GM21367 (cell line): Measurements from ENCODE around the gene NET1.

Experiments used
- ATAC-seq: cut with Tn5 transposase; IDR thresholded peaks from one replicate; pipeline ENCODE4 v1.9.1; 2021; ENCODE audit not compliant: unreplicated experiment

The NET1 gene

GRCh38 chr10:5441106-5441505 lies 28.7 kb downstream of the NET1 start:
- ATAC-seq = no peak

- ATAC-seq = no peak
These were observed 30.0 kb downstream of the NET1 start for GRCh38 chr10:5442065-5442989.

GRCh38 chr10:5442990-5443370 lies 30.6 kb downstream of the NET1 start:
- ATAC-seq = peak; percentile 12

GRCh38 chr10:5443429-5443828 lies 31.1 kb downstream of the NET1 start:
- ATAC-seq = peak; percentile 76

GRCh38 chr10:5445006-5445405 lies 32.6 kb downstream of the NET1 start:
- ATAC-seq = no peak

- ATAC-seq = peak; percentile 49
These were observed 34.1 kb downstream of the NET1 start for GRCh38 chr10:5446390-5446926.

GRCh38 chr10:5447056-5447455 lies 34.7 kb downstream of the NET1 start:
- no peak for ATAC-seq

- ATAC-seq = peak; percentile 51
These were observed 35.3 kb downstream of the NET1 start for GRCh38 chr10:5447611-5448071.

- ATAC-seq = no peak
These were observed 36.1 kb downstream of the NET1 start for GRCh38 chr10:5448333-5449001.

GRCh38 chr10:5449227-5449626 lies 36.9 kb downstream of the NET1 start:
- no peak for ATAC-seq

GRCh38 chr10:5449823-5450222 lies 37.5 kb downstream of the NET1 start:
- ATAC-seq = no peak

- no peak for ATAC-seq
These were observed 38.4 kb downstream of the NET1 start for GRCh38 chr10:5450605-5451384.

- no peak for ATAC-seq
These were observed 41.6 kb downstream of the NET1 start for GRCh38 chr10:5453749-5454489.

- ATAC-seq = no peak
These were observed 44.2 kb downstream of the NET1 start for GRCh38 chr10:5456563-5456962.

GRCh38 chr10:5457741-5458140 lies 45.4 kb downstream of the NET1 start:
- ATAC-seq = no peak

- no peak for ATAC-seq
These were observed 46.1 kb downstream of the NET1 start for GRCh38 chr10:5458425-5458824.

- no peak for ATAC-seq
These were observed 46.8 kb downstream of the NET1 start for GRCh38 chr10:5458949-5459747.

- ATAC-seq = no peak
These were observed 48.3 kb downstream of the NET1 start for GRCh38 chr10:5460468-5461202.

GRCh38 chr10:5461203-5461588 lies 48.8 kb downstream of the NET1 start:
- ATAC-seq = no peak
